SK-N-SH (cell line): ENCODE data around the gene TUBB4A. TPM values are rescaled to one million over a fixed set of nuclear protein-coding genes. Genes with fewer than 3 reads are reported as not detected.
A peak's percentile ranks its signal among the peaks of the same experiment; 100 is the strongest.

ENCODE experiments used
- CTCF ChIA-PET: fragments of 300-600, 350-600 bp; formaldehyde crosslinking; extraction: SDS; loops from one replicate; lab custom pipeline; 2021; lab: Yijun Ruan, JAX
- POLR2A ChIA-PET: fragments of 350-600 bp; sonication (Branson Sonifier 250); formaldehyde crosslinking; extraction: SDS; loops from one replicate; lab custom pipeline; 2020; ENCODE audit warnings: antibody characterized with exemption, inconsistent platforms; lab: Yijun Ruan, JAX
- DNase-seq: peaks from one replicate; pipeline ENCODE4 v3.0.0; 2012
- H2AFZ ChIP-seq: fragments of 200-600 bp; sonication (generic); 2 replicates; pipeline ENCODE4 v1.8.1; 2016; ENCODE audit warnings: antibody characterized with exemption, mild to moderate bottlenecking, low read depth
- H3F3A ChIP-seq: fragments of 200-600 bp; sonication (generic); replicated peaks from 2 replicates; pipeline ENCODE3; 2016; ENCODE audit warnings: antibody characterized with exemption, mild to moderate bottlenecking; ENCODE audit not compliant: insufficient read depth
- H3K27ac ChIP-seq, 2 experiments: fragments of 200-500 bp in 1 of 2; fragments of 200-600 bp in 1 of 2; sonication (Bioruptor generic) in 1 of 2; sonication (generic), shearing (Covaris generic) in 1 of 2; 2 replicates each; pipeline versions ENCODE4 v1.5.1 to v1.6.1; 2014 to 2016; ENCODE audit warnings: low read depth in 2 of 2, inconsistent platforms in 1 of 2, low read length in 1 of 2, mild to moderate bottlenecking in 1 of 2, mixed read lengths in 1 of 2
- H3K27me3 ChIP-seq: fragments of 200-600 bp; sonication (generic), shearing (Covaris generic); 2 replicates; pipeline ENCODE4 v1.6.1; 2016; ENCODE audit warnings: mixed run types; ENCODE audit not compliant: insufficient read depth
- H3K36me3 ChIP-seq, 2 experiments: fragments of 200-500 bp in 1 of 2; fragments of 200-600 bp in 1 of 2; sonication (Bioruptor generic) in 1 of 2; sonication (generic) in 1 of 2; replicated peaks in 1 of 2; 2 replicates each; pipeline versions ENCODE3 to v1.5.1; 2014 to 2016; ENCODE audit warnings: low read length in 1 of 2, mild to moderate bottlenecking in 1 of 2; ENCODE audit not compliant: insufficient read depth in 2 of 2, control insufficient read depth in 1 of 2
- H3K4me1 ChIP-seq, 2 experiments: fragments of 200-500 bp in 1 of 2; fragments of 200-600 bp in 1 of 2; sonication (Bioruptor generic) in 1 of 2; sonication (generic), shearing (Covaris generic) in 1 of 2; 2 replicates each; pipeline versions ENCODE4 v1.5.1 to v1.6.1; 2014 to 2016; ENCODE audit warnings: low read depth in 1 of 2, low read length in 1 of 2, mixed run types in 1 of 2; ENCODE audit not compliant: insufficient read depth in 2 of 2, control insufficient read depth in 1 of 2
- H3K4me2 ChIP-seq: fragments of 200-600 bp; sonication (generic), shearing (Covaris generic); 2 replicates; pipeline ENCODE4 v1.6.1; 2017; ENCODE audit warnings: mixed run types
- H3K4me3 ChIP-seq, 2 experiments: fragments of 200-500 bp in 1 of 2; fragments of 200-600 bp in 1 of 2; sonication (Bioruptor generic) in 1 of 2; sonication (generic), shearing (Covaris generic) in 1 of 2; 2 replicates each; pipeline versions ENCODE4 v1.5.1 to v1.8.1; 2014 to 2016; ENCODE audit warnings: low read depth in 2 of 2, inconsistent platforms in 1 of 2, low read length in 1 of 2, mild to moderate bottlenecking in 1 of 2, mixed read lengths in 1 of 2, moderate library complexity in 1 of 2
- H3K79me2 ChIP-seq: fragments of 200-600 bp; sonication (generic); 2 replicates; pipeline ENCODE4 v1.8.1; 2017; ENCODE audit warnings: mild to moderate bottlenecking; ENCODE audit not compliant: insufficient read depth
- H3K9ac ChIP-seq: fragments of 200-600 bp; sonication (generic); 2 replicates; pipeline ENCODE4 v1.6.1; 2017; ENCODE audit warnings: mixed run types
- H3K9me2 ChIP-seq: fragments of 200-600 bp; sonication (generic); 2 replicates; pipeline ENCODE4 v1.6.1; 2017; ENCODE audit warnings: mixed run types
- H3K9me3 ChIP-seq: fragments of 200-600 bp; sonication (generic); 2 replicates; pipeline ENCODE4 v1.6.1; 2017; ENCODE audit warnings: mixed run types, mild to moderate bottlenecking, moderate library complexity
- H4K20me1 ChIP-seq: fragments of 200-600 bp; sonication (generic); 2 replicates; pipeline ENCODE4 v1.6.1; 2017; ENCODE audit warnings: mild to moderate bottlenecking, mixed run types; ENCODE audit not compliant: insufficient read depth
- CTCF ChIP-seq: fragments of 200-600 bp; sonication (generic); IDR thresholded peaks from 2 replicates; pipeline ENCODE4 v1.6.1; 2017; ENCODE audit warnings: antibody characterized with exemption, mild to moderate bottlenecking, moderate library complexity
- FOXJ3 ChIP-seq: sonication (generic); formaldehyde crosslinking; IDR thresholded peaks from 2 replicates; pipeline ENCODE4 v1.5.1; 2020; ENCODE audit warnings: mild to moderate bottlenecking, missing genetic modification reagents
- JUND ChIP-seq: IDR thresholded peaks from 2 replicates; pipeline ENCODE4 v1.4.0; 2012
- MAX ChIP-seq: IDR thresholded peaks from 2 replicates; pipeline ENCODE4 v1.4.0; 2012; ENCODE audit warnings: low read depth
- MEF2A ChIP-seq: IDR thresholded peaks from 2 replicates; pipeline ENCODE4 v1.4.0; 2012; ENCODE audit warnings: low read depth, borderline replicate concordance
- MXI1 ChIP-seq: IDR thresholded peaks from 2 replicates; pipeline ENCODE4 v1.6.1; 2012; ENCODE audit warnings: mild to moderate bottlenecking, low read depth, low read length, improper control_type of control experiment
- NFIC ChIP-seq: IDR thresholded peaks from 2 replicates; pipeline ENCODE4 v1.4.0; 2012; ENCODE audit warnings: borderline replicate concordance
- REST ChIP-seq: IDR thresholded peaks from 2 replicates; pipeline ENCODE4 v1.6.1; 2012; ENCODE audit warnings: mild to moderate bottlenecking, low read depth, low read length, moderate library complexity
- TCF12 ChIP-seq: IDR thresholded peaks from 2 replicates; pipeline ENCODE4 v1.4.0; 2012
- TEAD4 ChIP-seq: IDR thresholded peaks from 2 replicates; pipeline ENCODE4 v1.4.0; 2012; ENCODE audit warnings: mild to moderate bottlenecking, borderline replicate concordance; ENCODE audit not compliant: insufficient read depth
- WGBS: methylation state at CpG from one replicate; pipeline ENCODE4 v1.1.6; 2017; ENCODE audit warnings: low lambda C conversion rate; 5-methylcytosine and 5-hydroxymethylcytosine counted together
- polyA plus RNA-seq, 3 experiments: library from polyadenylated mRNA; depleted of rRNA; stranded (reverse); fragments of >200 nt; gene quantifications; 2 replicates each; pipeline ENCODE4 v1.2.3, GENCODE V29; 2012

TUBB4A gene
- polyA plus RNA-seq, 1 of the 3 experiments (the other 2 are of a cell fraction) = 4.5 TPM

- TF ChIP-seq MXI1 (no peak), TEAD4 (no peak), TCF12 (no peak), JUND (no peak), NFIC (no peak), FOXJ3 (CRISPR knock-in tag) (no peak), REST (no peak), MEF2A (no peak), MAX (no peak)
- Histone ChIP-seq H3K4me2 (no peak overlapping the region), H3F3A (no peaks in the 10 kb centered on the region), H2AFZ (no peak overlapping the region), H3K9ac (no peak overlapping the region), H3K27me3 (peaks cover 7% of the 10 kb centered on the region), H3K4me3 (no peak overlapping the region), H4K20me1 (no peaks in the 10 kb centered on the region), H3K27ac (no peak overlapping the region), H3K36me3 (no peaks in the 10 kb centered on the region), H3K9me3 (no peaks in the 10 kb centered on the region), H3K4me1 (peaks cover 0 to 8% of the 10 kb centered on the region in 2 experiments; a peak in 1 of 4 replicates), H3K79me2 (no peaks in the 10 kb centered on the region), H3K9me2 (no peaks in the 10 kb centered on the region)
- ChIA-PET CTCF (interaction anchor here (0.7 to 2.5 kb wide), 3 partner anchors 13 to 44 kb away, joined by 3 to 8 read pairs (median 7); partner anchors contain the start of genes DENND1C and SLC25A23), POLR2A (no interaction called here)
- DNase-seq = no peak
- WGBS = 87% methylated on average over 9 of the region's 9 CpGs
Measured at GRCh38 chr19:6503407-6504201, 1.5 kb upstream of the TUBB4A start.

- H3K9me2 ChIP-seq = no peaks in the 10 kb centered on the region
- TF ChIP-seq CTCF = no peak
- peaks cover 7% of the 10 kb centered on the region for H3K27me3 ChIP-seq
- no peak overlapping the region for H3K27ac ChIP-seq
- no peaks in the 10 kb centered on the region for H3K36me3 ChIP-seq
- WGBS = 87% methylated on average over 17 of the region's 24 CpGs
- POLR2A ChIA-PET = no interaction called here
- no peaks in the 10 kb centered on the region for H3K79me2 ChIP-seq
- H3K4me1 ChIP-seq = peaks cover 0 to 8% of the 10 kb centered on the region in 2 experiments; a peak in 1 of 4 replicates
- H3K9ac ChIP-seq = no peak overlapping the region
- no peak overlapping the region for H2AFZ ChIP-seq
- no peak overlapping the region for H3K4me2 ChIP-seq
- CTCF ChIA-PET = interaction anchor here (1.0 to 1.6 kb wide), 6 partner anchors 9 to 75 kb away, joined by 3 to 4 read pairs (median 3); partner anchors contain the start of gene DENND1C
- peak overlapping the region in 1 of 2 experiments; percentile 56; a peak in 2 of 4 replicates for H3K4me3 ChIP-seq
- DNase-seq = no peak
- no peaks in the 10 kb centered on the region for H3F3A ChIP-seq
- H4K20me1 ChIP-seq = no peaks in the 10 kb centered on the region
- no peaks in the 10 kb centered on the region for H3K9me3 ChIP-seq
Measured at GRCh38 chr19:6500837-6501739, 1.0 kb downstream of the TUBB4A start.
